ENCODE measurements around the gene FXYD5. TPM values are rescaled to one million over a fixed set of nuclear protein-coding genes. Genes with fewer than 3 reads are reported as not detected.
A peak's percentile ranks its signal among the peaks of the same experiment; 100 is the strongest.
"Not testable (repeated sequence)": the region's sequence is repeated elsewhere in the genome, so short reads cannot be mapped to it uniquely, and the experiment has no call there.

Gene FXYD5
- total RNA-seq, 2 experiments from 2014 or later = 82.1 to 147 TPM

- Histone ChIP-seq H3K9me3 (ENCODE audit: low read length) (no peaks in the 10 kb centered on the region), H4K20me1 (ENCODE audit: insufficient read depth, low read length) (no peaks in the 10 kb centered on the region), H3K9me2 (ENCODE audit: insufficient read depth, low read length) (no peaks in the 10 kb centered on the region), H2AFZ (ENCODE audit: low read length) (no peak overlapping the region), H3K27ac (ENCODE audit: low read depth, low read length, poor library complexity, severe bottlenecking) (no peak overlapping the region), H3K4me3 (ENCODE audit: low read depth, low read length, poor library complexity, severe bottlenecking) (no peak overlapping the region), H3K4me2 (ENCODE audit: low read length) (no peak overlapping the region), H3K79me2 (ENCODE audit: insufficient read depth, low read depth, low read length) (peaks cover 12% of the 10 kb centered on the region; the same call in 1 of the 2 replicates), H3K36me3 (ENCODE audit: insufficient read depth, low read length) (no peaks in the 10 kb centered on the region; the same call in 1 of the 2 replicates), H3K4me1 (ENCODE audit: insufficient read depth, low read length, poor library complexity, severe bottlenecking) (peaks cover 20% of the 10 kb centered on the region)
- intact Hi-C loops (cut with micrococcal nuclease; ENCODE audit: unreplicated experiment) = no loop called here
- ChIA-PET POLR2A (interaction anchor here (0.9 kb wide), 1 partner anchor 8 kb away, joined by 3 read pairs; no protein-coding TSS in a partner anchor), CTCF (ENCODE audit: unreplicated experiment) (interaction anchor here (0.6 kb wide), 1 partner anchor 9 kb away, joined by 5 read pairs; no protein-coding TSS in a partner anchor)
- TF ChIP-seq, protein P1, sequence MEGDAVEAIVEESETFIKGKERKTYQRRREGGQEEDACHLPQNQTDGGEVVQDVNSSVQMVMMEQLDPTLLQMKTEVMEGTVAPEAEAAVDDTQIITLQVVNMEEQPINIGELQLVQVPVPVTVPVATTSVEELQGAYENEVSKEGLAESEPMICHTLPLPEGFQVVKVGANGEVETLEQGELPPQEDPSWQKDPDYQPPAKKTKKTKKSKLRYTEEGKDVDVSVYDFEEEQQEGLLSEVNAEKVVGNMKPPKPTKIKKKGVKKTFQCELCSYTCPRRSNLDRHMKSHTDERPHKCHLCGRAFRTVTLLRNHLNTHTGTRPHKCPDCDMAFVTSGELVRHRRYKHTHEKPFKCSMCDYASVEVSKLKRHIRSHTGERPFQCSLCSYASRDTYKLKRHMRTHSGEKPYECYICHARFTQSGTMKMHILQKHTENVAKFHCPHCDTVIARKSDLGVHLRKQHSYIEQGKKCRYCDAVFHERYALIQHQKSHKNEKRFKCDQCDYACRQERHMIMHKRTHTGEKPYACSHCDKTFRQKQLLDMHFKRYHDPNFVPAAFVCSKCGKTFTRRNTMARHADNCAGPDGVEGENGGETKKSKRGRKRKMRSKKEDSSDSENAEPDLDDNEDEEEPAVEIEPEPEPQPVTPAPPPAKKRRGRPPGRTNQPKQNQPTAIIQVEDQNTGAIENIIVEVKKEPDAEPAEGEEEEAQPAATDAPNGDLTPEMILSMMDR (conservative IDR thresholded peaks at IDR 0.05; ENCODE audit: low read length) = no peak
- TF ChIP-seq EZH2phosphoT487 (IDR thresholded peaks at IDR 0.05; ENCODE audit: borderline replicate concordance, low read depth, low read length) = no peak
- no TSS peak for BruUV-seq (replicated peaks)
- DNase-seq (ENCODE audit: low spot score) = no peak
Observed at GRCh38 chr19:35151273-35152065, 3.1 kb upstream of the FXYD5 start.

GRCh38 chr19:35153129-35153522 lies 1.4 kb upstream of the FXYD5 start:
- Histone ChIP-seq H3K36me3 (ENCODE audit: insufficient read depth, low read length) (peaks cover 16% of the 10 kb centered on the region), H3K4me2 (ENCODE audit: low read length) (peak overlapping the region; percentile 82), H3K4me1 (ENCODE audit: insufficient read depth, low read length, poor library complexity, severe bottlenecking) (peaks cover 24% of the 10 kb centered on the region), H3K79me2 (ENCODE audit: insufficient read depth, low read depth, low read length) (peaks cover 17% of the 10 kb centered on the region; the same call in 1 of the 2 replicates)
- CTCF ChIA-PET (ENCODE audit: unreplicated experiment) = interaction anchor here (1.5 kb wide), 1 partner anchor 12 kb away, joined by 14 read pairs; no protein-coding TSS in a partner anchor
- H2AFZ ChIP-seq (ENCODE audit: low read length); H3K9me3 ChIP-seq (ENCODE audit: low read length); intact Hi-C loops (cut with micrococcal nuclease; ENCODE audit: unreplicated experiment); H3K4me3 ChIP-seq (ENCODE audit: low read depth, low read length, poor library complexity, severe bottlenecking); POLR2A ChIA-PET; DNase-seq (ENCODE audit: low spot score); H3K27ac ChIP-seq (ENCODE audit: low read depth, low read length, poor library complexity, severe bottlenecking); H3K9me2 ChIP-seq (ENCODE audit: insufficient read depth, low read length); H4K20me1 ChIP-seq (ENCODE audit: insufficient read depth, low read length); BruUV-seq (replicated peaks): not testable (repeated sequence)

- Histone ChIP-seq H4K20me1 (ENCODE audit: insufficient read depth, low read length) (no peaks in the 10 kb centered on the region), H3K79me2 (ENCODE audit: insufficient read depth, low read depth, low read length) (peaks cover 17% of the 10 kb centered on the region; the same call in 1 of the 2 replicates), H3K4me3 (ENCODE audit: low read depth, low read length, poor library complexity, severe bottlenecking) (peak overlapping the region; percentile 81), H3K36me3 (ENCODE audit: insufficient read depth, low read length) (peaks cover 24% of the 10 kb centered on the region), H3K27ac (ENCODE audit: low read depth, low read length, poor library complexity, severe bottlenecking) (peak overlapping the region; percentile 51), H3K9me3 (ENCODE audit: low read length) (no peaks in the 10 kb centered on the region), H3K4me1 (ENCODE audit: insufficient read depth, low read length, poor library complexity, severe bottlenecking) (peaks cover 24% of the 10 kb centered on the region), H3K4me2 (ENCODE audit: low read length) (peak overlapping the region; percentile 82), H3K9me2 (ENCODE audit: insufficient read depth, low read length) (no peaks in the 10 kb centered on the region), H2AFZ (ENCODE audit: low read length) (peak overlapping the region; percentile 36; the same call in 1 of the 2 replicates)
- intact Hi-C loops (cut with micrococcal nuclease; ENCODE audit: unreplicated experiment) = loop anchor here (2.0 kb wide), 1 partner anchor 57 kb away; no protein-coding TSS in a partner anchor
- TF ChIP-seq, protein P1 (conservative IDR thresholded peaks at IDR 0.05; ENCODE audit: low read length) = peak; percentile 71
- no peak for TF ChIP-seq EZH2phosphoT487 (IDR thresholded peaks at IDR 0.05; ENCODE audit: borderline replicate concordance, low read depth, low read length)
- ChIA-PET CTCF (ENCODE audit: unreplicated experiment) (interaction anchor here (0.6 to 1.5 kb wide), 4 partner anchors 9 to 59 kb away, joined by 3 to 14 read pairs (median 4); no protein-coding TSS in a partner anchor), POLR2A (interaction anchor here (1.5 kb wide), 1 partner anchor 12 kb away, joined by 5 read pairs; no protein-coding TSS in a partner anchor)
- no TSS peak for BruUV-seq (replicated peaks)
- peak; percentile 59 for DNase-seq (ENCODE audit: low spot score)
Observed at GRCh38 chr19:35153701-35154524, 622 bp upstream of the FXYD5 start.
